ENCODE results near the gene SULT4A1. TPM values are rescaled to one million over a fixed set of nuclear protein-coding genes. Genes with fewer than 3 reads are reported as not detected.

Gene SULT4A1
- total and polyA plus RNA-seq, 2 donors (not counting 1 experiment from before 2014, with no cell fraction given): not detected

DNA sequence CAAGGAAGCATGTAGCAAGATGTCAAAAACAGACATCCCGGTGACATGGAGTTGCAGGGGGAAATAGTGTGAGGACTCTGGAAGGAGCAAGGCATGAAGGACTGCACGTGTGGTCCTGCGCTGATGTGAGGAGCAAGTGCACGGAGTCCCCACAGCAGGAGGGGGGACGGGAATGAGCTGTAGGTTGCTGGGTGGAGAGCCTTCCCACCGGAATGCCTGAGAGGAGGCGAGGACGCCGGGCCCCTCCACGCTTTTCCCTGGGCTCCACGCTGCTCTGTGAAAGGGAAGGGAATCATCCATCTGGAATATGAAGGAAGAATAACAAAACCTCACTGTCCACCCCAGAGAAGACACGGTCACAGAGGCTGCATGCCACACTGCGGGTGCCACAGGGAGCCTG lies 26.6 kb downstream of the SULT4A1 start:
- intact Hi-C loops (cut with micrococcal nuclease): no loop called here

GRCh38 chr22:43835166-43835565 lies 27.1 kb downstream of the SULT4A1 start:
- Mint-ChIP-seq H3K9me3 (ENCODE audit: insufficient read depth) (no peaks in the 10 kb centered on the region), H3K27me3 (no peaks in the 10 kb centered on the region), H3K4me3 (no peak overlapping the region), H3K27ac (no peak overlapping the region), H3K4me1 (no peaks in the 10 kb centered on the region)
- no peaks in the 10 kb centered on the region for H3K27me3 ChIP-seq (replicated peaks in 1 of 4; ENCODE audit: control extremely low read depth in 1 of 4, control insufficient read depth in 3 of 4, insufficient read depth in 4 of 4, low read length in 3 of 4)
- DNase-seq: no peak
- TF ChIP-seq CTCF (IDR thresholded peaks at IDR 0.05) (no peak), EZH2 (IDR thresholded peaks at IDR 0.05; ENCODE audit: borderline replicate concordance, insufficient read depth, low read depth, low read length, poor library complexity, severe bottlenecking) (no peak)
- H3K79me2 ChIP-seq (ENCODE audit: control insufficient read depth, insufficient read depth, low read length): no peaks in the 10 kb centered on the region
- 66% methylated on average over 11 of the region's 12 CpGs for WGBS (ENCODE audit: insufficient coverage)
- H3K9me3 ChIP-seq (ENCODE audit: control extremely low read depth in 1 of 3, control insufficient read depth in 2 of 3, insufficient read depth in 1 of 3, low read length in 2 of 3): no peaks in the 10 kb centered on the region
- no peak overlapping the region for H3K4me3 ChIP-seq (ENCODE audit: control extremely low read depth in 1 of 5, extremely low read depth in 1 of 5, insufficient read depth in 1 of 5, low read depth in 2 of 5, low read length in 4 of 5)
- H3K27ac ChIP-seq (ENCODE audit: low read length in 2 of 2): no peak overlapping the region
- no peaks in the 10 kb centered on the region for H3K36me3 ChIP-seq (replicated peaks in 1 of 2; ENCODE audit: control extremely low read depth in 1 of 2, control insufficient read depth in 1 of 2, extremely low read depth in 1 of 2, insufficient read depth in 2 of 2, low read length in 1 of 2)
- ChIA-PET POLR2A (no interaction called here), CTCF (no interaction called here)
- H3K9ac ChIP-seq (ENCODE audit: low read length): no peak overlapping the region
- H4K20me1 ChIP-seq (ENCODE audit: control insufficient read depth, insufficient read depth, low read length, poor library complexity, severe bottlenecking): no peaks in the 10 kb centered on the region
- no peak overlapping the region for H3K4me2 ChIP-seq (replicated peaks; ENCODE audit: low read depth, low read length, poor library complexity, severe bottlenecking)
- intact Hi-C loops (cut with micrococcal nuclease): no loop called here
- no peak for ATAC-seq (ENCODE audit: low read depth)
- H3K4me1 ChIP-seq (ENCODE audit: control insufficient read depth in 2 of 2, insufficient read depth in 2 of 2, low read length in 2 of 2): no peaks in the 10 kb centered on the region
- H2AFZ ChIP-seq (ENCODE audit: insufficient read depth, low read depth, low read length, poor library complexity, severe bottlenecking): no peak overlapping the region

More for the DNA sequence above, 26.6 kb downstream of the SULT4A1 start:
- Histone ChIP-seq H3K36me3 (replicated peaks in 1 of 2; ENCODE audit: control extremely low read depth in 1 of 2, control insufficient read depth in 1 of 2, extremely low read depth in 1 of 2, insufficient read depth in 2 of 2, low read length in 1 of 2) (no peaks in the 10 kb centered on the region), H4K20me1 (ENCODE audit: control insufficient read depth, insufficient read depth, low read length, poor library complexity, severe bottlenecking) (no peaks in the 10 kb centered on the region), H3K4me3 (ENCODE audit: control extremely low read depth in 1 of 5, extremely low read depth in 1 of 5, insufficient read depth in 1 of 5, low read depth in 2 of 5, low read length in 4 of 5) (no peak overlapping the region), H3K9me3 (ENCODE audit: control extremely low read depth in 1 of 3, control insufficient read depth in 2 of 3, insufficient read depth in 1 of 3, low read length in 2 of 3) (no peaks in the 10 kb centered on the region), H3K79me2 (ENCODE audit: control insufficient read depth, insufficient read depth, low read length) (no peaks in the 10 kb centered on the region), H3K27me3 (replicated peaks in 1 of 4; ENCODE audit: control extremely low read depth in 1 of 4, control insufficient read depth in 3 of 4, insufficient read depth in 4 of 4, low read length in 3 of 4) (no peaks in the 10 kb centered on the region), H3K27ac (ENCODE audit: low read length in 2 of 2) (no peak overlapping the region), H3K9ac (ENCODE audit: low read length) (no peak overlapping the region), H3K4me2 (replicated peaks; ENCODE audit: low read depth, low read length, poor library complexity, severe bottlenecking) (no peak overlapping the region), H2AFZ (ENCODE audit: insufficient read depth, low read depth, low read length, poor library complexity, severe bottlenecking) (no peak overlapping the region), H3K4me1 (ENCODE audit: control insufficient read depth in 2 of 2, insufficient read depth in 2 of 2, low read length in 2 of 2) (no peaks in the 10 kb centered on the region)
- ChIA-PET CTCF (no interaction called here), POLR2A (no interaction called here)
- H3K4me1 Mint-ChIP-seq: no peaks in the 10 kb centered on the region
- no peak for TF ChIP-seq EZH2 (IDR thresholded peaks at IDR 0.05; ENCODE audit: borderline replicate concordance, insufficient read depth, low read depth, low read length, poor library complexity, severe bottlenecking)
- no peak for TF ChIP-seq CTCF (IDR thresholded peaks at IDR 0.05)
- no peak overlapping the region for H3K27ac Mint-ChIP-seq
- WGBS (ENCODE audit: insufficient coverage): 89% methylated on average over 7 of the region's 13 CpGs
- H3K27me3 Mint-ChIP-seq: no peaks in the 10 kb centered on the region
- no peak for ATAC-seq (ENCODE audit: low read depth)
- no peak overlapping the region for H3K4me3 Mint-ChIP-seq
- H3K9me3 Mint-ChIP-seq (ENCODE audit: insufficient read depth): no peaks in the 10 kb centered on the region
- no peak for DNase-seq

Data from B cell (primary cell).